Ureter (tissue), 1 donor: ENCODE results near the gene MMEL1. TPM values are rescaled to one million over a fixed set of nuclear protein-coding genes. Genes with fewer than 3 reads are reported as not detected.

ENCODE experiments used
- DNase-seq: peaks from one replicate; pipeline ENCODE4 v3.0.0-alpha.2; 2020; ENCODE audit warnings: low spot score
- total RNA-seq: library from RNA; stranded (reverse); gene quantifications from one replicate; pipeline ENCODE4 v1.2.4, GENCODE V29; 2023
- donor health status: DM: yes; HTN: yes; CAD: no.

MMEL1 gene
- total RNA-seq, 1 donor from 2014 or later: 18.1 TPM

- DNase-seq: no peak
Measured at GRCh38 chr1:2544093-2544874, 88.5 kb downstream of the MMEL1 start.

- no peak for DNase-seq
Measured at GRCh38 chr1:2543543-2544092, 89.2 kb downstream of the MMEL1 start.

- DNase-seq: no peak
Measured at GRCh38 chr1:2542246-2542915, 90.4 kb downstream of the MMEL1 start.

- DNase-seq: peak; percentile 79
Measured at GRCh38 chr1:2541619-2542245, 91.1 kb downstream of the MMEL1 start.

- no peak for DNase-seq
Measured at GRCh38 chr1:2540816-2541492, 91.9 kb downstream of the MMEL1 start.

Other genes starting within 250 kb of the MMEL1 start
- 19.0 TPM for gene MORN1, start 241.5 kb downstream of the MMEL1 start, total RNA-seq
- 141 TPM for gene RER1, start 241.2 kb downstream of the MMEL1 start, total RNA-seq
- 30.7 TPM for gene PEX10, start 220.5 kb downstream of the MMEL1 start, total RNA-seq
- 90.0 TPM for gene PLCH2, start 156.7 kb downstream of the MMEL1 start, total RNA-seq
- 29.9 TPM for gene PANK4, start 106.4 kb downstream of the MMEL1 start, total RNA-seq
- gene HES5, start 102.8 kb downstream of the MMEL1 start, total RNA-seq: 0.57 TPM
- gene TNFRSF14, start 76.6 kb downstream of the MMEL1 start, total RNA-seq: 160 TPM
- 37.1 TPM for gene PRXL2B, start 46.2 kb downstream of the MMEL1 start, total RNA-seq
- 3.0 TPM for gene TTC34, start 168.7 kb upstream of the MMEL1 start, total RNA-seq